Stomach (tissue), 9 donors: Measurements from ENCODE around the gene PARD3. TPM values are rescaled to one million over a fixed set of nuclear protein-coding genes. Genes with fewer than 3 reads are reported as not detected.

Experiments used
- DNase-seq, 2 donors: peaks; one replicate each; pipeline versions ENCODE4 v3.0.0 to v3.0.0-alpha.2; 2013 to 2019
- H3K27ac ChIP-seq, 5 donors: fragments of 200-600 bp in 4 of 5; sonication (generic) in 4 of 5; one replicate each; pipeline ENCODE4 v1.5.1; 2013 to 2019; ENCODE audit warnings: mild to moderate bottlenecking in 1 of 5, moderate library complexity in 1 of 5
- H3K27me3 ChIP-seq, 3 donors: fragments of 200-600 bp; sonication (generic); one replicate each; pipeline ENCODE4 v1.5.1; 2017 to 2019; ENCODE audit warnings: mixed run types in 1 of 3
- H3K36me3 ChIP-seq, 4 donors: fragments of 200-600 bp; sonication (generic); 1 replicate in 3 of 4; 2 replicates in 1 of 4; pipeline ENCODE4 v1.5.1; 2016 to 2019
- H3K4me1 ChIP-seq, 4 donors: fragments of 200-600 bp; sonication (generic); one replicate each; pipeline ENCODE4 v1.5.1; 2016 to 2019
- H3K4me3 ChIP-seq, 4 donors: fragments of 200-600 bp; sonication (generic) in 3 of 4; one replicate each; pipeline ENCODE4 v1.5.1; 2016 to 2019; ENCODE audit warnings: mild to moderate bottlenecking in 1 of 4
- H3K9me3 ChIP-seq, 4 donors: fragments of 200-600 bp; sonication (generic); one replicate each; pipeline ENCODE4 v1.5.1; 2016 to 2019
- EP300 ChIP-seq: sonication (generic); formaldehyde crosslinking; IDR thresholded peaks from one replicate; pipeline ENCODE4 v1.6.1; 2017; ENCODE audit warnings: antibody characterized with exemption
- POLR2A ChIP-seq, 4 donors: fragments of 450-650 bp; IDR thresholded peaks; one replicate each; pipeline ENCODE4 v1.6.1; 2016; ENCODE audit warnings: antibody characterized with exemption in 4 of 4, control low read depth in 2 of 4, mild to moderate bottlenecking in 1 of 4, moderate library complexity in 1 of 4
- POLR2AphosphoS5 ChIP-seq, 3 donors: sonication (generic); formaldehyde crosslinking; IDR thresholded peaks; one replicate each; pipeline ENCODE4 v1.6.1; 2016; ENCODE audit warnings: antibody characterized with exemption in 3 of 3
- WGBS, 5 donors: extraction: QIAGEN DNeasy Blood & Tissue Kit in 3 of 5; methylation state at CpG; one replicate each; pipeline versions ENCODE4 v1.1.5 to v1.1.7; 2013 to 2018; 5-methylcytosine and 5-hydroxymethylcytosine counted together
- intact Hi-C: fragments of 100-400 bp; cut with DNase I; formaldehyde crosslinking; loops from one replicate; pipeline ENCODE4 v1.15.1; 2023; ENCODE audit warnings: low total_unique reads
- polyA plus RNA-seq, 3 donors: library from polyadenylated mRNA; stranded (reverse); fragments of 200-250 nt; gene quantifications; one replicate each; pipeline ENCODE4 v1.2.3, GENCODE V29; 2013
- total RNA-seq, 5 donors: library from RNA; depleted of rRNA; stranded (reverse); fragments of >200 nt; gene quantifications; one replicate each; pipeline versions ENCODE4 v1.1.0 to v1.2.3, GENCODE V29; 2014 to 2016
- TF ChIP-seq, protein P1 (sequence below), 7 experiments: fragments of 450-650 bp in 4 of 7; fragments of 200-600 bp in 3 of 7; sonication (generic) in 3 of 7; IDR thresholded peaks; one replicate each; pipeline ENCODE4 v1.5.1; 2016 to 2019; ENCODE audit warnings: antibody characterized with exemption in 7 of 7, control low read depth in 2 of 7, mild to moderate bottlenecking in 1 of 7
- donor health status: healthy with polysubstance abuse.
- donor health status: Bipolar disorder and iron deficiency.
- donor health status: healthy.

PARD3 gene
- total and polyA plus RNA-seq, 8 donors = 13.7 to 118 (median 31.8) TPM

DNA sequence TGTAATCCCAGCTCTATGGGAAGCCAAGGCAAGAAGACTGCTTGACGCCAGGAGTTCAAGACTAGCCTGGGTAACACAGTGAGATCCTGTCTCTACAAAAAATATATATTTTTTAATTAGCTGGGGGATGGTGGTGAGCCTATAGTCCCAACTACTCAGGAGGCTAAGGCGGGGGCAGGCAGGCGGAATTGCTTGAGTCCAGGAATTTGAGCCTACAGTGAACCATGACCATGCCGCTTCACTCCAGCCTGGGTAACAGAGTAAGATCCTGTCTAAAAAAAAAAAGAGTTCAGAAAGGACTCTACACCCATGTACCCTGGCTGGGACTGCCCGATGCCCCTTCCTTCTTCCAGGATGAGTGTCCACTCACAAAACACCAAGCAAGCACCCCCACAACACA lies 648.7 kb downstream of the PARD3 start:
- no peak for DNase-seq
- Histone ChIP-seq H3K27ac (no peak overlapping the region), H3K4me3 (no peak overlapping the region), H3K36me3 (no peaks in the 10 kb centered on the region), H3K4me1 (peaks cover 0 to 14% (median 2%) of the 10 kb centered on the region in 4 donors), H3K9me3 (no peaks in the 10 kb centered on the region), H3K27me3 (no peaks in the 10 kb centered on the region)
- no peak for TF ChIP-seq POLR2A (IDR thresholded peaks at IDR 0.05)
- no peak for TF ChIP-seq EP300
- TF ChIP-seq, protein P1, sequence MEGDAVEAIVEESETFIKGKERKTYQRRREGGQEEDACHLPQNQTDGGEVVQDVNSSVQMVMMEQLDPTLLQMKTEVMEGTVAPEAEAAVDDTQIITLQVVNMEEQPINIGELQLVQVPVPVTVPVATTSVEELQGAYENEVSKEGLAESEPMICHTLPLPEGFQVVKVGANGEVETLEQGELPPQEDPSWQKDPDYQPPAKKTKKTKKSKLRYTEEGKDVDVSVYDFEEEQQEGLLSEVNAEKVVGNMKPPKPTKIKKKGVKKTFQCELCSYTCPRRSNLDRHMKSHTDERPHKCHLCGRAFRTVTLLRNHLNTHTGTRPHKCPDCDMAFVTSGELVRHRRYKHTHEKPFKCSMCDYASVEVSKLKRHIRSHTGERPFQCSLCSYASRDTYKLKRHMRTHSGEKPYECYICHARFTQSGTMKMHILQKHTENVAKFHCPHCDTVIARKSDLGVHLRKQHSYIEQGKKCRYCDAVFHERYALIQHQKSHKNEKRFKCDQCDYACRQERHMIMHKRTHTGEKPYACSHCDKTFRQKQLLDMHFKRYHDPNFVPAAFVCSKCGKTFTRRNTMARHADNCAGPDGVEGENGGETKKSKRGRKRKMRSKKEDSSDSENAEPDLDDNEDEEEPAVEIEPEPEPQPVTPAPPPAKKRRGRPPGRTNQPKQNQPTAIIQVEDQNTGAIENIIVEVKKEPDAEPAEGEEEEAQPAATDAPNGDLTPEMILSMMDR (IDR thresholded peaks at IDR 0.05) = no peak
- TF ChIP-seq POLR2AphosphoS5 (IDR thresholded peaks at IDR 0.05) = no peak
- intact Hi-C loops = no loop called here
- 95 to 100% (median 97%) methylated on average over 5 of the region's 5 CpGs for WGBS, 5 donors

DNA sequence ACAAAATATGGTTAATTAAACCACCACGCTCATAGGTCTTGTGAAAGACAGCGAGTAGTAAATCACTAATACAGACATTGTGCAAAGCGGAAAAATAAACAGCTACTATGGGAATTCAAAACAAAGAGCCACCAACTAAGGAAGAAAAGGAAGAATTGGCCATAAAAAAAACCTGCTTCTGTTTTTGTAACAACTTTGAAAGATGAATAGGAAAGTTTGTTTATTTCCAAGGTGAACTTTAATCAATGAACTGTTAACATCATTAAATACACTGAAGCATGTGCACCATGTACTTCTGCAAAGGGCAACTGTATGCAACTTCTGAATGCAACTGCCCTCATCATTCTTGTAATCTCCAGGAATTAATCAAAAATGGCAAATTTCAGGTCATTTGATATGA lies 651.1 kb downstream of the PARD3 start:
- DNase-seq = no peak
- no peak overlapping the region for H3K4me3 ChIP-seq
- intact Hi-C loops = no loop called here

DNA sequence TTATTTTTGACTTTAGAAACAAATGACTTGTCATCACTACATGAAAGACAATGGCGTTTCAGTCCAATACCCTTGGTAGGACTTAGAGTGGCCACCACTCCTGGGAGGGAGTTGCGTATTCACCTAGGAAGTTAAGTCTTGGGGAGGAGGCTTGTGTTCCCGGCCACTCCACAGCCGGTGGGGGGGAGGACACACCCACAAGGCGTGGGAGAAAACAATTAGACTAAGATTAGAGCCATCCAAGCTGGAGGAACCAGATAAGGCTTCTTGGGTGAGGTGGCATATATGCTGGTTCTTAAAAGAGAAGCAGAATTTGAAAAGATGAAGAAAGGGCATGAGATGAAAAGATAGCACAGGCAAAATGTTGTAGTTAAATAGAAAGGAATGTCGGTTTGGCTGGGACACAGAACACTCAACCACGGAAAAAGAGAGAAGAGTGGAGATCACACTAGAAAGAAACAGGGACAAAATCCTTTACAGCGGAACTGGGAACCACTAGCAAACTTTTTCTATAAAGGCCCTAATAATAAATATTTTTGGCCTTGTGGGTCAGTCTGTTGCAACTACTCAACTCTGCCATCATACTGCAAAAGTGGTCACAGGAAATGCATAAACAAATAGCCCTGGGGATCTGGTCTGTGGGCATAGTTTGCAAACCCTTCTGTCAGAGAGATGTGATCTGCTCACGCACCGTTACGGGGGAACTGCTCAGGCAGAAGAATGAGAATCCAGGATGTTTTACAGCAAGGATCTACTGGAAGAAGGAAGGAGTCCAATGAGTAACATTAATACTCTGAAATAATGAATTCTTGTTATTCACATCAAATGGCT lies 651.8 kb downstream of the PARD3 start:
- TF ChIP-seq, protein P1 (IDR thresholded peaks at IDR 0.05) = no peak
- no peak for TF ChIP-seq EP300
- TF ChIP-seq POLR2AphosphoS5 (IDR thresholded peaks at IDR 0.05) = no peak
- no peak for TF ChIP-seq POLR2A (IDR thresholded peaks at IDR 0.05)
- Histone ChIP-seq H3K27me3 (no peaks in the 10 kb centered on the region), H3K36me3 (no peaks in the 10 kb centered on the region), H3K27ac (no peak overlapping the region), H3K9me3 (no peaks in the 10 kb centered on the region), H3K4me1 (peaks cover 0 to 2% (median 0%) of the 10 kb centered on the region in 4 donors), H3K4me3 (no peak overlapping the region)
- no peak for DNase-seq
- intact Hi-C loops = no loop called here
- 72 to 81% (median 73%) methylated on average over 11 of the region's 11 CpGs for WGBS, 5 donors

More for the DNA sequence above, 651.1 kb downstream of the PARD3 start:
- Histone ChIP-seq H3K9me3 (no peaks in the 10 kb centered on the region), H3K27me3 (no peaks in the 10 kb centered on the region), H3K36me3 (no peaks in the 10 kb centered on the region), H3K27ac (no peak overlapping the region), H3K4me1 (peaks cover 0 to 9% (median 2%) of the 10 kb centered on the region in 4 donors)
- WGBS, 5 donors = 76 to 96% (median 88%) methylated on average over 3 of the region's 3 CpGs
- TF ChIP-seq POLR2A (IDR thresholded peaks at IDR 0.05) (no peak), EP300 (no peak), POLR2AphosphoS5 (IDR thresholded peaks at IDR 0.05) (no peak)
- TF ChIP-seq, protein P1 (IDR thresholded peaks at IDR 0.05) = no peak

DNA sequence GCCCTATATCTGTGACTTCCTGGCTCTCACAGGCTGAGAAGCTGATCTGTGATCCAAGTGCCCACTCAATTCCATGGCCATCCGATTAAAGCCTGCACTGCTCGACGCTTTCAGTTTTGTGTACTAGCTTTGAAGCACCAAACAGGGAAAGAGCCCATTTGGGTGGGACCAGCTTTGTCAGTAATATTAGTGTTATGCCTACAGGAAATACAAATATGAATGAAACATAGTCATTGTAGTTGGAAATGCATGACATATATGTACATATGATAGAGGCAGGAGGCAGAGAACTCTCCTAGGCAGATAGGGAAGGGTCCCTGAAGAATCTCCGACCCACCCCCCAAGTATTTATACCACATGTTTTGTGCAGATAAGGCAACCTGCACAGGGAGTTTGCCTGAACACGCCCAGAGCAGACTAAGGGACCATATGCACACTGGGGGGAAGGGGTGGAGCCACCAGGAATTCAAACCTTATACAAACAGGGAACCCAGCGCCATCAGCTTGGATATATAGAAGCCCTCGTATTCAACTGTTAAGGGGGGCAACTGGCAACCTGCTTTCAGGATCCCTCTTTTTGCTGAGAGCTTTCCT lies 653.2 kb downstream of the PARD3 start:
- Histone ChIP-seq H3K36me3 (no peaks in the 10 kb centered on the region), H3K27me3 (no peaks in the 10 kb centered on the region), H3K27ac (no peak overlapping the region), H3K4me1 (peaks cover 0 to 8% (median 3%) of the 10 kb centered on the region in 4 donors), H3K9me3 (no peaks in the 10 kb centered on the region), H3K4me3 (no peak overlapping the region)
- intact Hi-C loops = no loop called here
- WGBS, 5 donors = 82 to 94% (median 89%) methylated on average over 7 of the region's 7 CpGs
- no peak for TF ChIP-seq POLR2A (IDR thresholded peaks at IDR 0.05)
- TF ChIP-seq, protein P1 (IDR thresholded peaks at IDR 0.05) = no peak
- no peak for TF ChIP-seq EP300
- no peak for TF ChIP-seq POLR2AphosphoS5 (IDR thresholded peaks at IDR 0.05)
- DNase-seq = no peak
